ENCODE data around the gene GPER1.

The GPER1 gene

DNA sequence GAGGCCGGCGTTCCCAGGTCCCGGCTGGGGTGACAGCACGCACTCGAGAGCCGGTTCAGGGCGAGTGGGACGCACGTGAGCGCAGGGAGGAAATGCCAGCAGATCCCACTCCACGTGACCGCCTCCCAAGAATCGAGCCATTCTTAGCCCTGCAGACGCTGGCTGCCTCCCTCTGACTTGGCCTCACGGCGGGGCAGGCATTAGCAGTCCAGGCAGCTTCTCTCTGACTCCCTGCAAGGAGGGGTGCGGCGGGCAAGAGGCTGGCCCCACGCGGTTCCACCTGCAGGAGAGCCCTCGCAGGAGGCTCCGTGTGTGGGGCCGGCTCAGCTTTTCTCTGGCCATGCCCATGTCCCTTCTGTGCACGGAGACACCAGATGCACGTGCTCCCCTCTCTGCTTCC, 33.5 kb upstream of the GPER1 start:
- no peak for DNase-seq

DNA sequence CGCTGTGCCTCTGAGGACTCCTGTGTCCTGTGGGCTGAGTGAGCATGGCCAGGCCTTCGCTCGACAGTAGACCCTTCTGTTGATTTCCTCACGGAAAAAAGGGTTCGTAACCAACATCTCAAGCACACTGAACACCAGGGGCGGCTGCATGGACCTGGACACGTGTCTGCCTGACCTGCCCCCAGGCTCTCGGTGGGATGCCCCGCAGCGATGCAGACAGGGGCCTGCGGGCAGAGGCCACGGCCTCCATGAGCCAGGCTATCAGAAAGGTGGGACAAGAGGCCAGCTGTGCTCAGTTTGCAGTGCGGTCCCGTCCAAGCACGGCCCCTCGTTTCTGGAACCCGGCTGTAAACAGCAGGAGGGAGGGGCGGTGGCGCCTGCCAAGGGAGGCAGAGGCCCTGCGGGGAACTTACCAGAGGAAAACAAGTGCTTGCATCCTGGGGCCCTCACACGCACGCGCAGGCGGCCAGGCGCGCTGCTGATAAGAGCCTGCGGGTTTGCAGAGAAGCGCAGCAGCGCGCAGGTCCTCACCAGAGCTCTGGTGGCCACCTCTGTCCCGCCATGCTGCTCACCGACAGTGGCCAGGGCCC, 33.0 kb upstream of the GPER1 start:
- DNase-seq: no peak

DNA sequence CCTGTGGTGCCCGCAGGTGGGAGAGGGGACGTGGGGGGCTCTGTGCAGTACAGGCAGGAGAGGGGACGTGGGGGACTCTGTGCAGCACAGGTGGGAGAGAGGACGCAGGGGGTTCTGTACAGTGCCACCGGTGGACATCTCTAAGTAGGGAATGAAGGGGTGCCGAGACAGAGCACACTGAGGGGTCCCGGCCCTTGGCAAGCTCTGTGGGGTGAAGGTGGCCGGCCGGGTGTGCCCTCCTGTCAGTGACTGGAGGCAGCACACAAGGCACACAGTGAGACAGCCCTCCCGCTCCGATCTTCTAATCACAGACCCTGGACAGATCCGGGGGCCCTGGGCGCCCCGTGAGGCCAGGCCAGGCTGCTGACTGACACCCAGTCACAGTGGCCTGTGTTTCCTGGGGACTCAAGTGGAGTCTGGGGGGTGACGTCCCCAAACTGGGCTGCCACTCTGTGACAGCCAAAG, 32.4 kb upstream of the GPER1 start:
- DNase-seq: no peak

DNA sequence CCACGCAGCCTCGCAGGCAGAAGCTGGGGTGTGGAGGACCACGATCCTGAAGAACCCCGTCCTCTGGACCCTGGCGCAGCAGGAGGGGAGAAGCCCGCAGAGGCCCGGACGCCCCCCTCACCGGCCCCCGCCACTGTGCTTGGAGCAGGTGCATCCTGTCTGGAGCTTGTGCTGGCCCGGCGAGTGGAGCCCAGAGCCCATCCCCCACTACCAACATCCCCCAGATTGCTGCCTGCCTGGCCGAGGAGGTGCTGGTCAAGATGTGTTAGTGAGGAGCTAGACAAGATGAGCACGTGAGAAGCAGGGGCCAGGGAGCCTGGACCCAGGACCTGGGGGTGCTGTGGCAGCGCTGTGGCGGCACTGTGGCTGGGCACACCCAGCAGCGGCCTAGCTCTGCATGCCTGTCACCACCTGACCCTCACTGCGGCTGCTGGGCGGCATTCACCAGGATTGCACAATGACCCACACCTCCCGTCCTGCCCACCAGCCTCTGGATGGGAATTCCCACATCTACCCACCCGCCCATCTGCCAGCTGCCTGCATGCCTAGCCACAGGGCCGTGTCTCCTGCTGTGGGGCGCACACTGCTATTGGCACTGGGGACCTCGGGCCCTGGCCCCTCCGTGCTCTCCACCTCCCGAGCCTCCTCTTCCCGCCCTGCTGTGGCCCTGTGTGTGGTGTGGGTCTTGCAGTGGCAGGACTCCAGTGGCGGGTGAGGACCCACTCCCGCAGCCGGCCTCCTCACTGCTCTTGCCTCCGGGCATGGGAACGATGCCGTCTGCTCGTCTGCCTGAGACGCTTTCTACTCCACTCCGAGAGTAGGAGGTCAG, 31.7 kb upstream of the GPER1 start:
- DNase-seq: no peak

DNA sequence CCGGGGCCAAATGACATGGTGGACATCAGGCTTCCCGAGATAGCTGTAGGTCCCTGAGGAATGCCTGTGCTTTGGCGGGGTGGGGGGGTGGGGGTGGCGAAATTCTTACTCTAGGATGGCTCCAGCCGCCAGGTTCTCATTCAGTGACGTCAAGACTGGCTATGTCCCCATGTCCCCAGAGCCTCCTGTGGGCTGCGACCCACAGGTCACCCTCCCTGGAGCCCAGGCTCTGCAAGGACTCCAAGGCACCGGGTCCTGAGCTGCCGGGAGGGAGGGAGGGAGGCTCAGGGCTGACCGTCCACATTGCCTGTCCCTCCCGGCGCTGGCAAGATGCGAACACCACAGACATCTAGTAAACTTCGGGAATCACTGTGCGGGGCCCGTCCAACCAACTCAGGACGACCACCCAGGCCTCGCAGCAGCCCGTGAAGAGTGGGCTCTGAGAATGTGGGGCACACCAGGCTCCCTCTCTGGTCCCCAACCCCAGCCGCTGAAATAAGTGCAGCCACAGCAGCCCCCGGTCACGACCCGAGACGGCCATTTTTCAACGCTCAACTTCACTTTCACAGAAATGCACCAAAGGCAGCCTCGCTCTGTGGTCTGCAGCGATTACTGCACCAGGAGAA, 31.0 kb upstream of the GPER1 start:
- DNase-seq: no peak

DNA sequence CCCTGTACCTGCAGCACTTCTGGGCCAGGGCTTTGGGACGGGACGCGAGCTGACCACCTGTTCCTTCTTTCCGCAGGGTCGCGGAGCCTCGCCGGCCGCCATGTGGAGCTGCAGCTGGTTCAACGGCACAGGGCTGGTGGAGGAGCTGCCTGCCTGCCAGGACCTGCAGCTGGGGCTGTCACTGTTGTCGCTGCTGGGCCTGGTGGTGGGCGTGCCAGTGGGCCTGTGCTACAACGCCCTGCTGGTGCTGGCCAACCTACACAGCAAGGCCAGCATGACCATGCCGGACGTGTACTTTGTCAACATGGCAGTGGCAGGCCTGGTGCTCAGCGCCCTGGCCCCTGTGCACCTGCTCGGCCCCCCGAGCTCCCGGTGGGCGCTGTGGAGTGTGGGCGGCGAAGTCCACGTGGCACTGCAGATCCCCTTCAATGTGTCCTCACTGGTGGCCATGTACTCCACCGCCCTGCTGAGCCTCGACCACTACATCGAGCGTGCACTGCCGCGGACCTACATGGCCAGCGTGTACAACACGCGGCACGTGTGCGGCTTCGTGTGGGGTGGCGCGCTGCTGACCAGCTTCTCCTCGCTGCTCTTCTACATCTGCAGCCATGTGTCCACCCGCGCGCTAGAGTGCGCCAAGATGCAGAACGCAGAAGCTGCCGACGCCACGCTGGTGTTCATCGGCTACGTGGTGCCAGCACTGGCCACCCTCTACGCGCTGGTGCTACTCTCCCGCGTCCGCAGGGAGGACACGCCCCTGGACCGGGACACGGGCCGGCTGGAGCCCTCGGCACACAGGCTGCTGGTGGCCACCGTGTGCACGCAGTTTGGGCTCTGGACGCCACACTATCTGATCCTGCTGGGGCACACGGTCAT, 30.3 kb upstream of the GPER1 start:
- DNase-seq: no peak

DNA sequence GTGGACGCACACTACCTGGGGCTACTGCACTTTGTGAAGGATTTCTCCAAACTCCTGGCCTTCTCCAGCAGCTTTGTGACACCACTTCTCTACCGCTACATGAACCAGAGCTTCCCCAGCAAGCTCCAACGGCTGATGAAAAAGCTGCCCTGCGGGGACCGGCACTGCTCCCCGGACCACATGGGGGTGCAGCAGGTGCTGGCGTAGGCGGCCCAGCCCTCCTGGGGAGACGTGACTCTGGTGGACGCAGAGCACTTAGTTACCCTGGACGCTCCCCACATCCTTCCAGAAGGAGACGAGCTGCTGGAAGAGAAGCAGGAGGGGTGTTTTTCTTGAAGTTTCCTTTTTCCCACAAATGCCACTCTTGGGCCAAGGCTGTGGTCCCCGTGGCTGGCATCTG, 29.6 kb upstream of the GPER1 start:
- DNase-seq: no peak

DNA sequence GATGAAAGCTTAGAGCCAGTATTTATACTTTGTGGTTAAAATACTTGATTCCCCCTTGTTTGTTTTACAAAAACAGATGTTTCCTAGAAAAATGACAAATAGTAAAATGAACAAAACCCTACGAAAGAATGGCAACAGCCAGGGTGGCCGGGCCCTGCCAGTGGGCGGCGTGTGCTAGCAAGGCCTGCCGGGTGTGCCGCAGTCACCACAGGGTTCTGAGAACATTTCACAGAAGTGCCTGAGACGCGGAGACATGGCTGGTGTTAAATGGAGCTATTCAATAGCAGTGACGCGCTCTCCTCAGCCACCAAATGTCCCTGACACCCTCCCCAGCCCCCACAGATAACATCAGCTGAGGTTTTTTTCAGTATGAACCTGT, 29.1 kb upstream of the GPER1 start:
- no peak for DNase-seq

DNA sequence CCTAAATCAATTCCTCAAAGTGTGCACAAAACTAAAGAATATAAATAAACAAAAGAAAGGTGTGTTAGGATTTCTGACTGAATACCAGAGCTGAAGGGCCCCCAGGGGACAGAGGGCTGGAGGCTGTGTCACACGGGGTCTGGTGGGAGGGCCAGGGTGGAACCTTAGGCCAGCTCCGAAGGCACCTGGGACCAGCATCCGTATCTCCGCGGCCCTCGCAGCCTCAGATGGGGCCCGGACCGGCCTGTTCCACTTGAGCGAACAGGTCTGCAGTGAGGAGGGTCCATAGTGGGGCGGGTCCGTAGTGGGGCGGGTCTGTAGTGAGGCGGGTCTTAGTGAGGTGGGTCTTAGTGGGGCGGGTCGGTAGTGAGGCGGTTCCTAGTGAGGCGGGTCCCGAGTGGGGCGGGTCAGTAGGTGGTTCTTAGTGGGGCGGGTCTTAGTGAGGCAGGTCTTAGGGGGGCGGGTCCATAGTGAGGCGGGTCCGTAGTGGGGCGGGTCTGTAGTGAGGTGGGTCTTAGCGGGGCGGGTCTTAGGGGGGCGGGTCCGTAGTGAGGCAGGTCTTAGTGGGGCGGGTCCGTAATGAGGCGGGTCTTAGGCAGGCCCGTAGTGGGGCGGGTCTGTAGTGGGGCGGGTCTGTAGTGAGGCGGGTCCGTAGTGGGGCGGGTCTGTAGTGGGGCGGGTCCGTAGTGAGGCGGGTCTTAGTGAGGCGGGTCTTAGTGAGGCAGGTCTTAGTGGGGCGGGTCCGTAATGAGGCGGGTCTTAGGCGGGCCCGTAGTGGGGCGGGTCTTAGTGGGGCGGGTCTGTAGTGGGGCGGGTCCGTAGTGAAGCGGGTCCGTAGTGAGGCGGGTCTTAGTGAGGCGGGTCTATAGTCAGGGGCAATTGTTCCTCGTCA, 28.5 kb upstream of the GPER1 start:
- no peak for DNase-seq

DNA sequence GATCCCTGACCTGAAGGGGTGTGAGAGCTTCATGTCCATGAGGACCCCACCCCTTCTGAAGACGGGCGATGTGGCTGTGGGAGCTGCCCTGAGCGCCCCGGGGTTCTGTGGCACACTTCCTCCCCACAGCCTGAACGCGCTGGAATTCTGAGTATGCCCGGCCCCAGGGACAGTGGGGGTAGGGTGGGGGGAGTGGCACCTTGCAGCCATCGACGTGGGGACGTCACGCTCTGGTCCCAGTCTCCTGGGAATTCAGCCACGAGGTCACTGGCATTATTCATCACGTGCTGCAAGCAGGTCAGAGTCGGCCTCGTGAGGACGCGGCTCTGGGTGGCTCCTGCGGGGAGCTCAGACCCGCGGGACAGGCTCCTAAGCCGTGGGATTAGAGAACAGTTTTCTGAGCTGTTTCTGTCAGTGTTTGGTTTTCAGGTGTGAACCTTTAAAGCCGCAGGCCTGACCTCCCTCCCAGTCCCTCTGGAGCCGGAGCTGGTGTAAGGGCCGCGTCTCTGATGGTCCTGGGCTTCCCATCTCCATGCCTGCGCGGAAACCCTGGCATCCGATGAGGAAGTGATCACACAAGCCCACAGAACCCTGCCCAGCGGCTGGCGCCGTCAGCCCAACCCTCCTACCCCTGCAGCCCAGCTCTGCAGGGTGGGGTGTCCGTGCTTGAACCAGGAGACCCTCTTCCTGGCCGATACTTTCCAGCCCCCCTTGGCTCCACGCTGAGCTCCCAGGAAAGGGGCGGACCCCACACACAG, 27.4 kb upstream of the GPER1 start:
- no peak for DNase-seq

DNA sequence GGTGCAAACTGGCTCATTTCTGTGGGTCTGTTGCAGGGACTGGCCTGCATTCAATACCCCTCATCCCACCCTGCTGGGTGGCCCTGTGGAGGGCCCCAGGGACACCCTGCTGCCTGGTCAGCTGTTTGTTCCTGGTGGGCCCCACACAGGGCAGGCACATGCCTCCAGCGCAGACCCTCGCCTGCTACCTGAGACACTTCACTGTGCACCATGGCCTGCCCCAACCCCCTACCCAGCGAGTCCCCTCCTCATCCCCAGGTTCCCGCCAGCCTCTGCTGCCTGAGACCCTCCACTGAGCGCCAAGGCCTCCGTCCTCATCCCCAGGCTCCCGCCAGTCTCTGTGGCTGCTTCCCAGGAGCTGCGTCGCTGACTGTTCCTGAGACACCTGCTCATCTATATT, 26.7 kb upstream of the GPER1 start:
- no peak for DNase-seq

DNA sequence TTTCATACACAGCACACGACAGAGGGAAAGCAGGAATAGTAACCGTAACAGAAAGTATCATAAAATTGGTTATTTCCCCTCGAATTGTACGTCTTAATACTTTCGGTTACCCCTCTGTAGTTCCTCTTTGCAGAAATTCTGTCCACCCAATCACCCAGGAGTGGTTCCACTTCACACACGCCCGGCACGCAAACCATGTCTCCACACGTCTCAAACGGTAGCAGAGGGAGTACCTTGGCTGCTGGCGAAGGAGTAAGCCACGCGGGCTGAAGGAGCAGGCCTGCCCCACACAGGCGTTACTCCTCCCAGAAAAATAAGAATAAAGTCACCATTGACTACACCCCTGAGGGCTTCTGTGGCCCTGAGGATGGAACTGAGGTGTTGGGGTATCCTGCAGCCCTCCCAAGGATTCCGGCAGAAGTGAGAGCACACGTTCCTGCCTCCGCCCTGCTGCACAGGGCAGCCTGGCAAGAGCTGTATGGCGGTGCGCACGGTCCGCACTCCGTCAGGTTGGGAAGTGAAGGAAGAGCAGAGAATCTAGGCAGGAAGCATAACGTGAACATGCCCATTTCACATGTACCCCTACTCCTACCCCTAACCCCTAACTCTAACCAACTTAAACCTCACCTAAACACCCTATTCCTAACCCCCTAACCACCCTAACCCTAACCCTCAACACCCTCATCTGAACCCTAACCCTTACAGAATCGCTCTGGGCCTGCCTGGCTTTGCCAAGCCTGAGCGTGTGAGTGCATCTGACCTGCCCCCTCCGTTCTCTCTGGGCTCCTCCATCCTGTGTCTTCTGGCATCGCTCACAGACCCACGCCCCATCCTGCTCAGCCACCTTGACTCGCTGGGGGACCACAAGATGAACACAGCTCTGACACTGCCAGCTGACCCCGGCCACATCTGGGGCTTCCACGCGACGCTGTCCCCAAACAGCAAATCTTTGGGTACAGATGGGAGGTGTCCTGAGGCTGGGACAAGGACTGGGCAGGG, 25.3 kb upstream of the GPER1 start:
- DNase-seq: no peak

DNA sequence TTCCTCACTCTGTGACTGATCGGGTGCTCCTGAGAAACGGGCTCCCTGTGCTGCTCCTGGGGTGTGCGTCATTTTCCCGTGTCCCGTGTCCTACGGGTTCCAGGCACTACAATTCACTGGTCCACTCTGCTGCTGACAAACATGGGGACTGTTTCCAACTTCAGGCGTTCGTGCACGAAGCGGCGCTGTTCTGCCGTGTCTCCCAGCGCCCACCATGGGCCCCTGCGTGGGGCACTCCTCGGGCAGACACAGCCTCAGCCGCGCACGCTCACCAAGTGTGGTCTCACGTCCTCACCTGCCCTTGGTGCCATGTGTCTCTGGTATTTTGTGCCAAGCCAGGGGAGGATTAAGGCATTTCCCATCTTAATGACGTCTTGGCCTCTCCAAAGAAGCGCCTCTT, 24.6 kb upstream of the GPER1 start:
- DNase-seq: no peak

DNA sequence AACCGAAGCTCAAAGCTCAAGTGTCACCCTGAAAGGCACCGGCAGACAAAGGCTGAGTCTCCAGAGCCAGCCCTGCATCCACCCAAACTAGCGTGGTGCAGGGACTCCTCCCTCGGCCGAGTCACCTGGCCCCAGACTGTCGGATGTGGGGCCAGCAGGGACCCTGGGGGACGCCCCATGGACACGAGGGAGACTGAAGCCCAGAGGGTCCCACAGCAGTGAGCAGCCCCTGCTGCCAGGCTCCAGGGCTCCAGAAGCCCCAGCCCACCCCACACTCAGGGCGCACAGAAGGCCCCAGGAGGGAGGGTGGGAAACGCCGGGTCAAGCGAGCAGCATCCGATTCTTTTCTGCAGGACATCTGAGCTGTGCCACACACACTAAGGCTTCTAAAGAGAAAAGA, 23.3 kb upstream of the GPER1 start:
- DNase-seq: no peak

DNA sequence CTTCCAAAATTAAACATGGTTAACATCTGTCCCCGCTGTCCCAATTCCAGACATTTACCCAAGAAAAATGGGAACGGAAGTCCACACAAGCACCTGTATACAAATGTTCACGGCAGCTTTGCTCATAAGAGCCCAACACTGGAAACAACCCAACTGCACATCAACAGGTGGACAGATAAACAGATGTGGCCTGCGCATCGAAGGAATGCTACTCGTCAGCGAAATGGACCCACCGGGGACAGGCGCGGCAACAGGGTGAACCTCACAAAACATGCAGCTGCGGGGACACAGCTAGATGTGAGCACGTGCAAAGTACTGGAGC, 22.7 kb upstream of the GPER1 start:
- DNase-seq: no peak

DNA sequence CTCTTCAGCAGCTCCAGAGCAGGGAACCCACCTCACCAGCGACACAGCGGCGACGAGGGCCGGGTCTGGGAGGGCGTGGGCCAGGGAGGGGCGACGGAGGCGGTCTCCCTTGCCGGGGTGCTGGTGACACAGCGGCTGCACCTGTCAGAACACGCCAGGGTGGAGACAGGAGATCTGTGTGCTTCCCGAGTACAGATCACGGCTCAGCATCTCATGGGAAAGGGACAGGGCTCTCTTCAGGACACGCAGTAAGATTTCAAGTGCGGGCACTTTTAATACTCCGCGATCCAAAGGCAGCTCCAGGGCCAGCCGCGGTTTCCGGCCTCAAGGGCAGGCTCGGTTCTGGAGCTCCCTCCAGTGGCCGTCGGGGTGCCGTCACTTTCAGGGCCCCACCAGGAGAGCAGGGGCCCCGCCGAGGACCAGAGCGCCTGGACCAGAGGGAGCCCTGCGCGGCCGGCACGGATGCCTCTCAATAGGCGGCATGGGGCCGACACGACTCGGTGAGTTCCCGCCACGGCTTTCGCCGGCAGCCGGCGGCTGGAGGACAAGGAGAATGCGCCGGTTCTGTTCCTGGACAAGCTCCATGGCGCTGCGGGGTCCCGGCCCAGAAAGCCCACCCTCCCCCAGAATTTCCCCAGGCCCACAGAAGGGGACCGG, 22.2 kb upstream of the GPER1 start:
- peak; percentile 54 for DNase-seq

DNA sequence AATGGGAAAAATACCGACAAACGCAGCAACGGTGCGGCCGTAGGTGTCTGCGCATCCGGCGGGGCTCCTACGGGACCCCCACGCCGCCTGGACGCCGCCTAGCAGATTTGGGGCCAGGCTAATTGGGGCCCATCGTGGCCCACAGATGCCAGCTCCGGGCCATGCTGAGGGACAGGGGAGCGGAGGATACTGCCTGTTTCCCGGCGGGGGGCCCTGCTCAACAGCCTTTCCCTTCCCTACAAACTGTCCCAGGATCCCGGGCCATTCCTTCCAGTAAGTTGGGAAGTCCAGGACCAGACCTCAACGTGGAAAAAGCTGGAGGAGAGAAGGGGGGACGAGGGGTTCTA, 21.7 kb upstream of the GPER1 start:
- no peak for DNase-seq

DNA sequence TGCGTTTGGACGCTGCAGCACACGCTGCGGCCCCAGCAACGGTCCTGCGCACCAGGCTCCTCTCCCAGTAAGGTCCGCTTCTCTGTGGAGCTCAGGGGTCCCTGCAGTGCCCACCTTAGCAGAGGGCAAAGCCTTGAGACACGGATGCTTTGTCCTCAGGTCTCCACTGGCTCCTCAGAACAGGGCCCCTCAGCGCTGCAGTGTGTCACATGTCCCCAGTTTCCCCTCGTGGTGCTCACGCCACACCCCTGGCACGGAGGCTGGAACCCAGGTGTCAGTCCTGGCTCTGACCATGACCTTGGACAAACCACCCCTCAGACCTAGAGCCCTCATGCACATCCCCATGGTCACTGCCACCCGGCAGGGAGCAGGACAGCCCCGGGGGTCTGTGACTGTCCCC, 19.9 kb upstream of the GPER1 start:
- DNase-seq: no peak

DNA sequence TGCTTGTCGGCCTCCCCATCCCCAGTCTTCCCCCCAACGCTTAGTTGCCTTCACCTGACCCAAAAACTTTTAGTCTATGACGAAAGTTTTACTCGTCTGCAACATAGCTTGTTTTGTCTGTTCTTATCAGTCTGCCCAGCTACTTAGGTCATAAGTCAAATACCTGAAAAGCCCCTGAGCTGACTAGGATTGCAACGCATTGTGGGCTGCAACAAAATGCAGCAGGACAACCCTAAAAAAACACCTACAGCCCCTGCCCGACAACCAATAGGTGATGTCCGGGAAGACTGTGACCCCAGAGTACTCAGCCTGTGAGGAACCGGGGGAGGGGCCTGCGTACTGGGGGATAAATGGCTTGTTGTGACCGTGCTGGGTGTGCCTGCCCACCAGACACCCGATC, 19.3 kb upstream of the GPER1 start:
- DNase-seq: no peak

DNA sequence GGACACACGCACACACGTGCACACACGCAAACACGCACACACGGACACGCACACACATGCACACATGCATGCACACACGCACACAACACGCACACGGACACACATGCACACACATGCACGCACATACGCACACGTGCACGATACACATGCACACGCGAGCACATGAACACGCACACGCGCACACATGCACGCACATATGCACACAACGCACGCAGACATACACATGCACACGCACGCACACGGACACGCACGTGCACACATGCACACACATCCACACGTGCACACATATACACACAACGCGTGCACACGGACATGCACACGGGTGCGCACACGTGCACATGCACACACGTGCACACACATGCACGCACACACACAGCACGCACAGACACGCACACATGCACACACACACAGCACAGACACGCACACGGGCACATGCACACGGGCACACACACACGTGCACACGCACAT, 17.3 kb upstream of the GPER1 start:
- no peak for DNase-seq
